Renal pelvis (tissue), 3 donors: Measurements from ENCODE around the gene CCNL2. TPM values are rescaled to one million over a fixed set of nuclear protein-coding genes. Genes with fewer than 3 reads are reported as not detected.

Source experiments
- polyA plus RNA-seq, 3 donors: library from polyadenylated mRNA; unstranded; fragments of 120-200 nt; gene quantifications; one replicate each; pipeline ENCODE4 v1.2.1, GENCODE V29; 2013; ENCODE audit not compliant: insufficient read length in 3 of 3

Gene CCNL2
- polyA plus RNA-seq, 3 donors: 218 to 373 (median 330) TPM

Other genes with a start within 250 kb of the CCNL2 start
- gene TTLL10, start 225.5 kb downstream of the CCNL2 start, polyA plus RNA-seq: 1 to 10 TPM in 2 of 3 donors, under 1 TPM in 1; 0.94 to 1.1 (median 1.1) TPM
- gene TNFRSF18, start 192.7 kb downstream of the CCNL2 start, polyA plus RNA-seq: 1 to 10 TPM in 1 of 3 donors, under 1 TPM in 2; 0.75 to 1.2 (median 0.89) TPM
- 1 to 10 TPM; 1.5 to 2.7 (median 2.7) TPM for gene TNFRSF4, start 185.2 kb downstream of the CCNL2 start, polyA plus RNA-seq
- 100 to 1,000 TPM; 134 to 147 (median 135) TPM for gene SDF4, start 167.3 kb downstream of the CCNL2 start, polyA plus RNA-seq
- 10 to 100 TPM; 22.3 to 27.1 (median 25.0) TPM for gene B3GALT6, start 167.1 kb downstream of the CCNL2 start, polyA plus RNA-seq
- 10 to 100 TPM; 13.8 to 18.4 (median 13.8) TPM for gene C1QTNF12, start 152.6 kb downstream of the CCNL2 start, polyA plus RNA-seq
- 10 to 100 TPM; 51.7 to 58.8 (median 54.6) TPM for gene UBE2J2, start 125.5 kb downstream of the CCNL2 start, polyA plus RNA-seq
- 1 to 10 TPM; 5.9 to 9.0 (median 7.6) TPM for gene SCNN1D, start 118.9 kb downstream of the CCNL2 start, polyA plus RNA-seq
- 10 to 100 TPM; 33.2 to 35.6 (median 33.5) TPM for gene ACAP3, start 91.4 kb downstream of the CCNL2 start, polyA plus RNA-seq
- 10 to 100 TPM in 2 of 3 donors, 1 to 10 TPM in 1; 8.8 to 11.7 (median 11.2) TPM for gene PUSL1, start 90.7 kb downstream of the CCNL2 start, polyA plus RNA-seq
- 100 to 1,000 TPM; 110 to 159 (median 153) TPM for gene INTS11, start 74.7 kb downstream of the CCNL2 start, polyA plus RNA-seq
- gene CPTP, start 74.5 kb downstream of the CCNL2 start, polyA plus RNA-seq: 10 to 100 TPM; 15.2 to 21.4 (median 19.0) TPM
- under 1 TPM; 0.39 to 0.57 (median 0.49) TPM for gene TAS1R3, start 68.1 kb downstream of the CCNL2 start, polyA plus RNA-seq
- gene DVL1, start 49.9 kb downstream of the CCNL2 start, polyA plus RNA-seq: 10 to 100 TPM; 39.7 to 47.5 (median 45.8) TPM
- 100 to 1,000 TPM; 193 to 231 (median 215) TPM for gene MXRA8, start 40.8 kb downstream of the CCNL2 start, polyA plus RNA-seq
- gene AURKAIP1, start 24.1 kb downstream of the CCNL2 start, polyA plus RNA-seq: 100 to 1,000 TPM in 1 of 3 donors, 10 to 100 TPM in 2; 78.1 to 110 (median 93.9) TPM
- gene MRPL20, start 8.0 kb upstream of the CCNL2 start, polyA plus RNA-seq: 100 to 1,000 TPM; 116 to 128 (median 120) TPM
- gene ANKRD65, start 21.9 kb upstream of the CCNL2 start, polyA plus RNA-seq: 10 to 100 TPM in 2 of 3 donors, 1 to 10 TPM in 1; 9.0 to 15.7 (median 12.0) TPM
- gene VWA1, start 36.4 kb upstream of the CCNL2 start, polyA plus RNA-seq: 10 to 100 TPM; 61.7 to 76.0 (median 75.6) TPM
- 1 to 10 TPM; 2.8 to 5.1 (median 4.6) TPM for gene ATAD3C, start 50.4 kb upstream of the CCNL2 start, polyA plus RNA-seq
- gene ATAD3B, start 72.4 kb upstream of the CCNL2 start, polyA plus RNA-seq: 10 to 100 TPM; 14.7 to 22.7 (median 19.2) TPM
- gene ATAD3A, start 112.8 kb upstream of the CCNL2 start, polyA plus RNA-seq: 10 to 100 TPM; 28.5 to 33.5 (median 32.7) TPM
- 1 to 10 TPM; 5.0 to 9.6 (median 8.6) TPM for gene TMEM240, start 141.3 kb upstream of the CCNL2 start, polyA plus RNA-seq
- 10 to 100 TPM; 84.8 to 85.3 (median 84.9) TPM for gene SSU72, start 175.5 kb upstream of the CCNL2 start, polyA plus RNA-seq
- gene FNDC10, start 200.8 kb upstream of the CCNL2 start, polyA plus RNA-seq: 1 to 10 TPM; 2.1 to 4.8 (median 3.4) TPM
- gene MIB2, start 216.2 kb upstream of the CCNL2 start, polyA plus RNA-seq: 10 to 100 TPM; 46.2 to 72.1 (median 56.6) TPM
- gene MMP23B, start 232.8 kb upstream of the CCNL2 start, polyA plus RNA-seq: 10 to 100 TPM; 22.6 to 34.6 (median 34.1) TPM